T-helper 2 cell (primary cell): ENCODE results near the gene HDLBP.

Experiments
- DNase-seq, 5 experiments: peaks; one replicate each; pipeline versions ENCODE4 v3.0.0 to v3.0.0-alpha.2; 2012 to 2022

Gene HDLBP

GRCh38 chr2:241189856-241190201 is 125.6 kb downstream of the HDLBP start:
- no peak for DNase-seq

- no peak for DNase-seq
Measured at GRCh38 chr2:241189093-241189855, 126.2 kb downstream of the HDLBP start.

DNA sequence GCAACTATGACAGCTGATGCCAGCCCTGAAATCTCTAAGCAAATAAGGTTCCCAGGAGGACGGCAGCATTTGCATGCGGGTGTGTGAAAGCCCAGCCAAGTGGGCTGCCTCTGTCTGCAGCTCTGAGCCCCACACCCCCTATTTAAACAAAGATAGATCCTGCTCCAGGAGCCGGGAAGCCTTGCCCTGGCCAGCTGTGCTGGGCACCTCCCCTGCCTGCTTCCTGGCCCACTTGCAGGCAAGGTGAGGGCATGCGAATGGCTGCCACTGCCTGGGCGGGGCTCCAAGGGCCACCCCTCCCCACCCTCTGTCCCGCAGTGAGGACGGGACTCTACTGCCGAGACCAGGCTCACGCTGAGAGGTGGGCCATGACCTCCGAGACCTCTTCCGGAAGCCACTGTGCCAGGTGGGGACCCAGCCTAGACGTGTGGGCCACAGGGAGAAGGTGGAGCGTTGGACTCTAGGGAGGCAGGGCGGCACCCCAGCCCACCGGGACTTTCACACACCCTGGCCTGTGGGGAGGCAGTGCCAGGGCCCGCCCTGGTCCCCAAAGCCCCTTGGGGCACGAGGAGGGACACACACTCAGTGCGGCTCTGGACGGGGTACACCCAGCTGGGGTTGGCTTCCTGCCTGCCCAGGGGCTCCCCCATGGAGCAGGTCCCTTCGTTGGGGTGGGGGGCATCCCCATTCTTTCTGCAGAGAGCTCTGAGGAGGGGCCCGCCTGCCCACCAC is 126.9 kb downstream of the HDLBP start, which contains the start of gene ANO7:
Gene ANO7 (plus strand): TSS at position 317 of the 732 bp plus-strand sequence. CDS start 1,387 bp downstream, outside the sequence.
- DNase-seq: no peak

DNA sequence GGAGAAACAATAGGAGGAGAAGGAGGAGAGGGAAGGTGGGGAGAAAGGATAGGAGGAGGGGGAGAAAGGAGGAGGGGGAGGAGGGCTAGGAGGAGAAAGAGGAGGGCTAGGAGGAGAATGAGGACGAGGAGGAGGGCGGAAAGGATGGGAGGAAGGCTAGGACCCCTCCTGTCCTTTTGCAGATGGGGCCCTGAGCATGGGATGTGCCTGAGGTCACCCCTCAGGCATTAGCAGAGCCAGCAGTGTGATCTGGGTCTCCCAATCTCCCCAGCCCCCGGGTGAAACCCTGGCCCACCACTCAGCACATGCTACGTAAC is 127.6 kb downstream of the HDLBP start:
- DNase-seq: no peak

- no peak for DNase-seq
Measured at GRCh38 chr2:241187101-241187917, 128.2 kb downstream of the HDLBP start.

DNA sequence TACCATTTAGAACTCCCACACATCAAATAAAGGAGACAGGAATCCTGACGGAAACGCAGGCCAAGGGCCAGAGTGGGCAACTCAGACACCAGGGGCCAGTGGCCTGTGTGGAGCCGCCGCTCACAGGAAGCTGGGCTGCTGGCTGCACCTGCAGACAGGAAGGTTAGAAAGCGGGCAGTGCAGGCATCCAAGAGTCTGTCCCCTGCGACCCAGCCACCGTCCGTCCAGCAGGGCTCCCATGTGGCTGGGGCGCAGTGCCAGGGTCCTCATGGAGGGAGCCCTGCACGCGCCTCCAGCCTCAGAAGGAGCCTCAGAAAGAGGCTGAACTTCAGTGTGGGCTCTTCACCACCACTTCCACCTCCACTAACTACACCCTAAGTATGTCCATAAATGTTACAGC is 129.5 kb downstream of the HDLBP start:
- DNase-seq: no peak

DNA sequence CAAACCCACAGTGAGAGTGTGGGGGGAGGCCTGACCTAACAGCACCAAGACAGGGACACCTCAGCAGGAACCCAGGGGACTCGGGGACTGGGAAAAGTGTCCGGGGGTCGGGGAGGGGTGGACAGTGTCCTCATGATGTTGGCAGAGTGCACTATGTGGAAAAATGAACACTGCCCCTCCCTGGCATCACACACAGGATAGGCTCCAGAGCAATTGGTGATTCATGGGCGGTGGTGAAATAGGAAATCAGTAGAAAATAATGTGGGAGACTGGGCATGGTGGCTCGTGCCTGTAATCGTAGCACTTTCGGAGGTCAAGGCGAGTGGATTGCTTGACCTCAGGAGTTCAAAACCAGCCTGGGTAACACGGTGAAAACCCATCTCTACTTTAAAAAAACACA is 130.6 kb downstream of the HDLBP start:
- DNase-seq: no peak

- DNase-seq: no peak
Measured at GRCh38 chr2:241183221-241183620, 132.3 kb downstream of the HDLBP start.

DNA sequence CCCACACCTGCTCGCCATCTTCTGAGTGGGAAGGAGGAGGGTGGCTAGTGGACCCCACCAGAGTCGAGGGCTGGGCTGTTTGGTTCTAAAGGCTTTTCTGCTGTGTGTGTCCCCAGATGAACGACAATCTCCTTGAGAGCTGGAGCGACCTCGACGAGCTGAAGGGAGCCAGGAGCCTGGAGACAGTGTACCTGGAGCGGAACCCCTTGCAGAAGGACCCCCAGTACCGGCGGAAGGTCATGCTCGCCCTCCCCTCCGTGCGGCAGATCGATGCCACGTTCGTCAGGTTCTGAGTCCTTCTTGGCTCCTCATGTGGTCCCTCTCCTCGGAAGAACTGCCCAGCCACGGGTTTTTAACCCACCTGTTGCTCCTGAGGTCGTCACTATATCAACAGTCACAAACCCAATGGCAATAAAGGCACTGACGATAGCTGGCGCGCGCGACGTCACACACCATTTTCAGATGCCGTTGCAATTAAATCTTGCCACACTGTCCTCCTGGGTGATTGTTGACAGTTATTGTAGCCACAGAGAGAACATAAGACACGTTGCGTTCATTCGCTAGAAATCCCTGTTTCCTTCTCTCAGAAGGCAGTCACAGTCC is 132.8 kb downstream of the HDLBP start:
- DNase-seq: no peak

DNA sequence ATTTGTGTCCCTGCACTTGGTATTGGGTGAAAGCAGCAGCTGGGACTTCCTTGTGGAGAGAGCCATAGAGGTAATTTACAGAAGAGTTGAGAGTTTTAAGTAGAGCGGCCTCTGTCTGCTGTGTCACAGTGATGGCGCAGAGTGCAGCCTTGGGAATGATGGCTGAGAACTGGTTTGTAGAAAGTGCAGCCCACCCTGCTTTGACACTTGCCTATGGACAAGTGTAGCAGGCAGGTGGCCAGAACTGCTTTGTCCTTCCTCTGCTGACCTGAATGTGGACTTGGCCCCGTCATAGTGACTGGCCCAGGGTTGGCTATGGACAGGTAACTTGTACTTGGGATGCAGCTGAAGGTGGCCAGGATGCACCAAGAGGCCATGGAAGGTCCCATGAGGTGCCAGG is 133.3 kb downstream of the HDLBP start:
- no peak for DNase-seq

- DNase-seq: no peak
Measured at GRCh38 chr2:241180495-241180894, 135.0 kb downstream of the HDLBP start.

DNA sequence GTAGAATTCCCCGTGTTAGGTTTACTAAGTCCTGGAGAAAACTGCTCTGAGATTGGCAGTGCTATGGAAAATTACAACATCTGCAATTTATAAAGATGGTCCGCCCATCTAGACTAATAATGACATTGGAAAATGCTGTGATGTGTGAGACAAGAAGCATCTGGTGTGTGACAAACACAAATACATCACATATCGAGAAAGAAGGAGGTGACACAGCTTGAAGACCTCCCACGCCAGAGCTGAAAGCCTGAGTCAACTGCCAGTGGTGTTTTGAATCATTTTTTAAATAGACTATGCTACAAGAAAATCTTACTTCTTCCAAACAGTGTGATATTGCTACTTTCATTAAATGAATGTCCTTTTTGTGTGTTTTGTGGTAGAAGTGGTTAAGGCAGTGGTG is 135.6 kb downstream of the HDLBP start:
- DNase-seq: peak in 1 of 5 experiments; percentile 66

GRCh38 chr2:241178961-241179360 is 136.5 kb downstream of the HDLBP start:
- no peak for DNase-seq

DNA sequence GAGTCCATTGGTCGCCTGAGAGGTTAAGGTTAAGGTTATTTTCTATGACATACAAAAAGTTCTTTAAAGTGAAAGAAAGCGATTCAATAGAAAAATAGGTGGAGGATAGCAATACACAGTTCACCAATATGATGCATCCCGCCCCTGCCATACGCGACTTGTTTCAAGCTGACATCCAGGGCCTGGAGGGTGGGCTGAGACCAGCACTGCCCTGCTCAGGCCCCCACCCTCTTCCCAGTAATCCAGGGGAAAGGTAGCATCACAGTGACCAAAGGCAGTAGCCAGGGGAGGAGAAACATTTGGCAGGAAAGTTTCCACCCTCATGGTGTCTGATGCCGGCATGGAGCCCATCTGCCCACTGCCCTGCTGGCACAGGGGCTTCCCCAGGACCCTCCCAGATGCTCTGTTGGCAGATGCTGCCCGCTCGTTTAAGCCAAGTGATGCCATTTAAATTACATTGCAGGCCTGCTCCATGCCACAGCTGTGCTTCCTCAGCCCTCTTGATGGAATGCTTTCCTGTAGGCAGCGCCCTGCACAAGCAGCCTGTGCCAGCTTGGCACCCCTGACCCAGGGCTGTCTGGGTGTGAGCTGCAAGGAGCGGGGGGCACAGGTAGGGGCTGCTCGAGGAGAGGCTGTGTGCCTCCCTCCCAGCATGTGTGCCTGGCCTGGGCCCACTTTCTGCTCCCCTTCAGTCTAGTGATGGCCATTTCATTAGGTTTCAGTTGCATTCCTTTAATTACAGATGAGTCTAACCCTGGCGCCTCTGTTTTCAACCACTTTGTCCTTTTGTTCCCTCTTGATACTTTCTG is 137.7 kb downstream of the HDLBP start:
- DNase-seq: no peak
